Stimulated activated naive B cell treated with anti-CD40 and anti-IgM and Interleukin-4, amounts not matched to agents 10 μg/mL and 1 μg/mL and 100 μg/mL, for 72 hours (primary cell): ENCODE measurements around the gene TAS2R46.
"Not testable (repeated sequence)": the region's sequence is repeated elsewhere in the genome, so short reads cannot be mapped to it uniquely, and the experiment has no call there.

Experiments
- ATAC-seq, 2 donors: fragments of 150-1000 bp; cut with Tn5 transposase; replicated peaks; 2 replicates each; pipeline ENCODE4 v1.10.0; 2021; ENCODE audit warnings: moderate library complexity in 1 of 2
- DNase-seq: peaks from one replicate; pipeline ENCODE4 v3.0.0; 2021
- H3K27ac Mint-ChIP-seq: one replicate; pipeline ENCODE4 v1.8.0; 2022; ENCODE audit warnings: mild to moderate bottlenecking, mixed read lengths
- H3K27me3 Mint-ChIP-seq, 2 donors: one replicate each; pipeline ENCODE4 v1.8.0; 2022; ENCODE audit warnings: mixed read lengths in 2 of 2
- H3K36me3 Mint-ChIP-seq, 2 donors: one replicate each; pipeline ENCODE4 v1.8.0; 2022; ENCODE audit warnings: mixed read lengths in 2 of 2, mild to moderate bottlenecking in 1 of 2
- H3K4me1 Mint-ChIP-seq, 2 donors: one replicate each; pipeline ENCODE4 v1.8.0; 2022; ENCODE audit warnings: mixed read lengths in 2 of 2, mild to moderate bottlenecking in 1 of 2
- H3K4me3 Mint-ChIP-seq, 2 donors: one replicate each; pipeline ENCODE4 v1.8.0; 2022; ENCODE audit warnings: mild to moderate bottlenecking in 2 of 2, mixed read lengths in 2 of 2, moderate library complexity in 1 of 2
- H3K9me3 Mint-ChIP-seq, 2 donors: one replicate each; pipeline ENCODE4 v1.8.0; 2022; ENCODE audit warnings: mixed read lengths in 2 of 2, mild to moderate bottlenecking in 1 of 2

Gene TAS2R46

DNA sequence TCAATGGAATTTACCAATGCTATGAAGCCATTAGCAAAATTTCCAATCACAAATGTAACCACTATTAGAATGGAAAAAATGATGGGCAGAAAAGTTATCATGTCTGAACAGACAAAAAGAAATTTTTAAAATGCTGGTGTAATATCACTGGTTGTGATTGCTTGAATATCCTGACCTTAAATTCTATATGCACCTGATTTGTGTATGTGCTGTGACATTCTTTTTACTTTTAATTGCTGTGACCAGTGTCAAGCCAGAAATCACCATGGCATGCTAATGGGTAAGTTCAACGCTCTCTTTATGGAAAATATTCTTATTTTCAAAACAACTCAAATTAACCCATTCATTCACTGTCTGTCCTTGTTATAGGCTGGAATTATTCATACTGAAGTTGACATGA lies at the start of gene TAS2R46:
Gene TAS2R46 (minus strand): TSS at position 101 of the 400 bp plus-strand sequence. CDS start 0 bp downstream, at position 101.
- not testable (repeated sequence) for H3K27ac Mint-ChIP-seq, H3K27me3 Mint-ChIP-seq, ATAC-seq, DNase-seq, H3K4me3 Mint-ChIP-seq, H3K9me3 Mint-ChIP-seq
- Mint-ChIP-seq H3K36me3 (peaks cover under 1 to 15% of the 10 kb centered on the region in 2 donors), H3K4me1 (peaks cover 6 to 20% of the 10 kb centered on the region in 2 donors)

DNA sequence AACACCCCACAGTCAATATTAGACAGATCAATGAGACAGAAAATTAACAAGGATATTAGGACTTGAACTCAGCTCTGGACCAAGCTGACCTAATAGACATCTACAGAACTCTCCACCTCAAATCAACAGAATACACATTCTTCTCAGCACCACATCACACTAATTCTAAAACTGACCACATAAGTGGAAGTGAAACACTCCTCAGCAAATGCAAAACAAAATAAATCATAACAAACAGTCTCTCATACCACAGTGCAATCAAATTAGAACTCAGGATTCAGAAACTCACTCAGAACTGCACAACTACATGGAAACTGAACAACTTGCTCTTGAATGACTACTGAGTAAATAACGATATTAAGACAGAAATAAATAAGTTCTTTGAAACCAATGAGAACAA lies 49.1 kb upstream of the TAS2R46 start:
- Mint-ChIP-seq H3K4me1 (peaks cover 40 to 80% of the 10 kb centered on the region in 2 donors), H3K9me3 (peaks cover 35 to 40% of the 10 kb centered on the region in 2 donors), H3K36me3 (peaks cover 77 to 94% of the 10 kb centered on the region in 2 donors), H3K4me3 (peak overlapping the region in 1 of 2 donors; percentile 0)
- not testable (repeated sequence) for H3K27me3 Mint-ChIP-seq, ATAC-seq, H3K27ac Mint-ChIP-seq, DNase-seq

- Mint-ChIP-seq H3K36me3 (peaks cover 64 to 78% of the 10 kb centered on the region in 2 donors), H3K4me3 (peak overlapping the region in 1 of 2 donors; percentile 19), H3K27me3 (no peaks in the 10 kb centered on the region), H3K9me3 (peaks cover 35 to 41% of the 10 kb centered on the region in 2 donors), H3K4me1 (peaks cover 36 to 65% of the 10 kb centered on the region in 2 donors), H3K27ac (peak overlapping the region; percentile 77)
- no peak for ATAC-seq
- DNase-seq = no peak
Observed at GRCh38 chr12:11108862-11109261, 46.8 kb upstream of the TAS2R46 start.

DNA sequence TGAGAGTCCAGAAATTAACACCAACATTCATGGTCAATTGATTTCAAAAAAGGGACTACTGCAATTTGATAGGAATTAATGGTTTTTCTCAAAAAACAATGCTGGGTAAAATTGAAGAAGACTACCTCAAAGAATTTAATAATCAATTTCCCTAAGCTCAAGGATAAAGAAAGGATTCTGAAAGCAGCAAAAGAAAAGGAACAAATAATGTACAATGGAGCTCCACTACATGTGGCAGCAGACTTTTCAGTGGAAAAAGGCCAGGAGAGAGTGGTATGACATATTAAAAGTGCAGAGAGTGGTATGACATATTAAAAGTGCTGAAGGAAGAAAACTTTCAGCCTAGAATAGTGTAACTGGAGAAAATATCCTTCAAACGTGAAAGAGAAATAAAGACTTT lies 45.6 kb upstream of the TAS2R46 start:
- Mint-ChIP-seq H3K27me3 (no peaks in the 10 kb centered on the region), H3K4me1 (peaks cover 31 to 54% of the 10 kb centered on the region in 2 donors), H3K4me3 (no peak overlapping the region), H3K36me3 (peaks cover 62 to 74% of the 10 kb centered on the region in 2 donors), H3K27ac (no peak overlapping the region), H3K9me3 (peaks cover 31 to 38% of the 10 kb centered on the region in 2 donors)
- ATAC-seq = no peak
- no peak for DNase-seq

DNA sequence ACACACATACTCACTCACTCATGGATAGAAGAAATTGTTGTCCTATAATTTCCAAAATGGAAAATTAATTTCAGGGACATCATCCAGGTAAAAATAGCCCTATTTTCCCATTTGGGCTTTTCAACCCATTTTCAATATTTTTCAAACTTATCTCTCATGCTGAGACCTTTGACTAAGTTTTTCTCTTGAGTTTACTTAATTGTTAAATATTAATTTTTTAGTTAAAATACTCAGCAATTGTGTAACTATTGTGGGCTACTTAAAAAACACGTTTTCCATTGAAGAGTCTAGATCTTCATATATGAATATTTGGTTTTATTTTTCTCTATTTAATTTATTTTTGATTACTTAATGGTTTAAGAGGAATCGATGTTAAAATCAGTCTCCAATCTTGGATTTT lies 44.2 kb upstream of the TAS2R46 start:
- Mint-ChIP-seq H3K36me3 (peaks cover 54 to 67% of the 10 kb centered on the region in 2 donors), H3K27ac (no peak overlapping the region), H3K9me3 (peaks cover 18 to 31% of the 10 kb centered on the region in 2 donors)

GRCh38 chr12:11105546-11105945 lies 43.5 kb upstream of the TAS2R46 start:
- no peak overlapping the region for H3K4me3 Mint-ChIP-seq
- DNase-seq = no peak
- peaks cover 51 to 63% of the 10 kb centered on the region in 2 donors for H3K36me3 Mint-ChIP-seq
- H3K27me3 Mint-ChIP-seq = no peaks in the 10 kb centered on the region
- H3K9me3 Mint-ChIP-seq = peaks cover 15 to 25% of the 10 kb centered on the region in 2 donors
- H3K4me1 Mint-ChIP-seq = peaks cover 18 to 33% of the 10 kb centered on the region in 2 donors
- ATAC-seq = no peak
- H3K27ac Mint-ChIP-seq = no peak overlapping the region

More for the DNA sequence above, 44.2 kb upstream of the TAS2R46 start:
- DNase-seq = no peak
- ATAC-seq = no peak
- Mint-ChIP-seq H3K4me3 (no peak overlapping the region), H3K27me3 (no peaks in the 10 kb centered on the region), H3K4me1 (peaks cover 22 to 40% of the 10 kb centered on the region in 2 donors)

- DNase-seq, H3K27me3 Mint-ChIP-seq, H3K27ac Mint-ChIP-seq, H3K4me3 Mint-ChIP-seq: not testable (repeated sequence)
- Mint-ChIP-seq H3K9me3 (peaks cover 8 to 11% of the 10 kb centered on the region in 2 donors), H3K4me1 (peaks cover 3 to 11% of the 10 kb centered on the region in 2 donors), H3K36me3 (peaks cover 20 to 30% of the 10 kb centered on the region in 2 donors)
- peak; percentile 93 to 97 for ATAC-seq
Observed at GRCh38 chr12:11094910-11095309, 32.8 kb upstream of the TAS2R46 start.

GRCh38 chr12:11092128-11092527 lies 30.0 kb upstream of the TAS2R46 start, which contains the start of gene TAS2R43:
TAS2R43 (minus strand) TSS chr12:11092313; CDS start chr12:11092229, 84 bp downstream.
- peak; percentile 17 for DNase-seq
- peaks cover 3 to 11% of the 10 kb centered on the region in 2 donors for H3K4me1 Mint-ChIP-seq
- no peak within 1 kb of the TSS for H3K4me3 Mint-ChIP-seq
- peaks cover 0 to 6% of the 10 kb centered on the region in 2 donors for H3K9me3 Mint-ChIP-seq
- ATAC-seq = peak; percentile 71 to 80
- peaks cover 9 to 14% of the 10 kb centered on the region in 2 donors for H3K36me3 Mint-ChIP-seq
- H3K27me3 Mint-ChIP-seq = no peaks in the 10 kb centered on the region
- peak within 1 kb of the TSS; percentile 73 for H3K27ac Mint-ChIP-seq

- Mint-ChIP-seq H3K4me3 (no peak overlapping the region), H3K4me1 (peaks cover 3 to 11% of the 10 kb centered on the region in 2 donors), H3K9me3 (peaks cover 0 to 3% of the 10 kb centered on the region in 2 donors), H3K36me3 (peaks cover 6 to 12% of the 10 kb centered on the region in 2 donors), H3K27ac (no peak overlapping the region), H3K27me3 (no peaks in the 10 kb centered on the region)
- DNase-seq (no peak), ATAC-seq (no peak)
Observed at GRCh38 chr12:11089246-11089645, 27.2 kb upstream of the TAS2R46 start.

DNA sequence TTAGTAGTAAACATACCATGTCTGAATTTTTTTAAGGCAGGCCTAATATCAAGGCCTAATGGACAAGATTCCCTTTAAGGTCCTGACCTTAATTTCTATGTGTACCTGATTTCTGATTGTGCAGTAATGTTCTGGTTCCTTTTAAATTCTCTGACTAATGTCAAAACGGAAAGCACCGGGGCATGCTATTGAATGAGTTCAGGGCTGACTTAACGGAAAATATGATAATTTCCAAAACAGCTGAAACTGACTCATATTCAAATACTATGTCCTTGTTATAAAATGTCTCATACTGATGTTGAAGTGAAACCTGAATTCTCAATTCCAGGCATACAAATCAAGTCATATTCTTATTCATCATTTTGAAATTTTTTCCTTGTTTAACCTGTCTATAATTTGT lies 23.3 kb upstream of the TAS2R46 start:
- Mint-ChIP-seq H3K4me3 (no peak overlapping the region), H3K4me1 (no peaks in the 10 kb centered on the region), H3K36me3 (peaks cover 13 to 17% of the 10 kb centered on the region in 2 donors), H3K9me3 (peaks cover 5 to 6% of the 10 kb centered on the region in 2 donors), H3K27ac (peak overlapping the region; percentile 79), H3K27me3 (no peaks in the 10 kb centered on the region)
- DNase-seq = no peak
- peak; percentile 79 to 94 for ATAC-seq

DNA sequence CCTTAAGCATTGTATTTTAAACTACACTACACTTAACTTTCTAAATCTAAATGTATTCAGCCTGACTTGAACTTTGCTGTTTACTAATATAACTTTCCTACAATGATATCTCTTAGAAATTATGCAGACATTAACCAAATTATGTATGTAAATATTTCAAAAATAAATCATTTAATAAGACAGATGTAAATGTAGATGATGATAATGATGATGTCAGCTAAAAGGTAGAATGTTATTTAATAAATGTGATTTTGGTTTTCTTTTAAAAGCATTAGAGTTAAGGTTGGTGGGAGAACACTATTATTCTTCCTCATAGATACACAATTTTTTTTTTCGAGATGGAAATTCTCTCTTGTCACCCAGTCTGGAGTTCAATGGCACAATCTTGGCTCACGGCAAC lies 19.9 kb upstream of the TAS2R46 start:
- H3K4me3 Mint-ChIP-seq = no peak overlapping the region
- H3K36me3 Mint-ChIP-seq = peaks cover 17 to 28% of the 10 kb centered on the region in 2 donors
- H3K9me3 Mint-ChIP-seq = peaks cover 5 to 8% of the 10 kb centered on the region in 2 donors
- DNase-seq = no peak
- ATAC-seq = no peak
- H3K4me1 Mint-ChIP-seq = no peaks in the 10 kb centered on the region
- H3K27me3 Mint-ChIP-seq = no peaks in the 10 kb centered on the region
- H3K27ac Mint-ChIP-seq = no peak overlapping the region

- DNase-seq = no peak
- peaks cover 5% of the 10 kb centered on the region in 2 donors for H3K9me3 Mint-ChIP-seq
- peaks cover 15 to 25% of the 10 kb centered on the region in 2 donors for H3K36me3 Mint-ChIP-seq
- no peak overlapping the region for H3K4me3 Mint-ChIP-seq
- H3K27ac Mint-ChIP-seq = no peak overlapping the region
- no peak for ATAC-seq
- H3K4me1 Mint-ChIP-seq = peaks cover 0 to 6% of the 10 kb centered on the region in 2 donors
- H3K27me3 Mint-ChIP-seq = no peaks in the 10 kb centered on the region
Observed at GRCh38 chr12:11078246-11078645, 16.2 kb upstream of the TAS2R46 start.

GRCh38 chr12:11075642-11076041 lies 13.5 kb upstream of the TAS2R46 start:
- peaks cover 11 to 30% of the 10 kb centered on the region in 2 donors for H3K36me3 Mint-ChIP-seq
- no peak for DNase-seq
- H3K27ac Mint-ChIP-seq = no peak overlapping the region
- H3K4me1 Mint-ChIP-seq = peaks cover under 1 to 8% of the 10 kb centered on the region in 2 donors
- H3K9me3 Mint-ChIP-seq = peaks cover 0 to 3% of the 10 kb centered on the region in 2 donors
- no peaks in the 10 kb centered on the region for H3K27me3 Mint-ChIP-seq
- peak in 1 of 2 donors; percentile 14 for ATAC-seq
- no peak overlapping the region for H3K4me3 Mint-ChIP-seq

GRCh38 chr12:11071414-11071813 lies 9.3 kb upstream of the TAS2R46 start:
- DNase-seq (no peak), ATAC-seq (no peak)
- Mint-ChIP-seq H3K27ac (no peak overlapping the region), H3K27me3 (no peaks in the 10 kb centered on the region), H3K36me3 (peaks cover 11 to 36% of the 10 kb centered on the region in 2 donors), H3K9me3 (peaks cover 0 to 2% of the 10 kb centered on the region in 2 donors), H3K4me1 (peaks cover 11 to 15% of the 10 kb centered on the region in 2 donors), H3K4me3 (no peak overlapping the region)

GRCh38 chr12:11070999-11071398 lies 8.9 kb upstream of the TAS2R46 start:
- peaks cover 0 to 2% of the 10 kb centered on the region in 2 donors for H3K9me3 Mint-ChIP-seq
- peaks cover 11 to 15% of the 10 kb centered on the region in 2 donors for H3K4me1 Mint-ChIP-seq
- H3K27ac Mint-ChIP-seq = no peak overlapping the region
- peaks cover 11 to 37% of the 10 kb centered on the region in 2 donors for H3K36me3 Mint-ChIP-seq
- DNase-seq (no peak), ATAC-seq (no peak)
- no peaks in the 10 kb centered on the region for H3K27me3 Mint-ChIP-seq
- H3K4me3 Mint-ChIP-seq = no peak overlapping the region
